Activated CD8-positive, alpha-beta memory T cell treated with anti-CD3 and anti-CD28 coated beads, Interleukin-2, amount 10 ng/mL, durations not matched to agents 7 days and 5 days (primary cell): ENCODE measurements around the gene RSAD2. TPM values are rescaled to one million over a fixed set of nuclear protein-coding genes. Genes with fewer than 3 reads are reported as not detected.

Experiments
- ATAC-seq: fragments of 150-1000 bp; cut with Tn5 transposase; one replicate; pipeline ENCODE4 v1.10.0; 2021; ENCODE audit warnings: moderate library complexity
- CTCF ChIA-PET: fragments of 350-600 bp; sonication (Branson Sonifier 250); formaldehyde crosslinking; loops from one replicate; lab custom pipeline; 2021; ENCODE audit warnings: antibody characterized with exemption; lab: Charles Lee
- DNase-seq: peaks from one replicate; pipeline ENCODE4 v3.0.0-alpha.2; 2020
- H3K27ac Mint-ChIP-seq: one replicate; pipeline ENCODE4 v1.8.0; 2021; ENCODE audit warnings: mild to moderate bottlenecking, mixed read lengths
- H3K27me3 Mint-ChIP-seq: one replicate; pipeline ENCODE4 v1.8.0; 2021; ENCODE audit warnings: mixed read lengths
- H3K36me3 Mint-ChIP-seq: one replicate; pipeline ENCODE4 v1.8.0; 2021; ENCODE audit warnings: mild to moderate bottlenecking, mixed read lengths
- H3K4me1 Mint-ChIP-seq: one replicate; pipeline ENCODE4 v1.8.0; 2021; ENCODE audit warnings: mixed read lengths
- H3K4me3 Mint-ChIP-seq: one replicate; pipeline ENCODE4 v1.8.0; 2021; ENCODE audit warnings: mild to moderate bottlenecking, moderate library complexity, mixed read lengths
- H3K9me3 Mint-ChIP-seq: one replicate; pipeline ENCODE4 v1.8.0; 2022; ENCODE audit warnings: low read depth, mixed read lengths
- total RNA-seq, 2 experiments: library from RNA; stranded (reverse); gene quantifications; one replicate each; pipeline ENCODE4 v1.2.3, GENCODE V29; 2021

Gene RSAD2
- total RNA-seq, 2 experiments from 2014 or later, result 83.0 to 183 TPM

DNA sequence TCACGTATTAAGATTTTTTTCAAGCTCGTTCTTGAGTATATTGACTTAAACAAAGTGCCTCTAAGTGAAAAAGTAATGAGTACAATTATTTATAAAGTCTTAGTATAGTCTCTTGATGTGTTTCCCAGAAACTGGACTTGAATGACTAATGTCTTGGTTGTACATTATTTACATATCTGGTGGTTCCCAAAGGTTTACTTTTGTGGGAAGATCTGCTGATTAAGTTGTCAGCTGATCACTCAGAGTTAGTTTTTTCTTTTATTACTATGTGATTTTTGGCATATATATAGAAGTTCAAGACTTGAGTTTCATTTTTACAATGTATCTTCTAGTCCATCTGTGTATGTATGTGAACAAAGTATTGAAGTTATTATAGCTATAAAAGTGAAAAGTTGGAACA, 69.1 kb downstream of the RSAD2 start:
- H3K27me3 Mint-ChIP-seq, result no peaks in the 10 kb centered on the region
- no peak overlapping the region for H3K27ac Mint-ChIP-seq
- peaks cover 40% of the 10 kb centered on the region for H3K36me3 Mint-ChIP-seq
- DNase-seq (no peak), ATAC-seq (no peak)
- H3K4me3 Mint-ChIP-seq, result no peak overlapping the region
- peaks cover 57% of the 10 kb centered on the region for H3K4me1 Mint-ChIP-seq
- H3K9me3 Mint-ChIP-seq, result no peaks in the 10 kb centered on the region
- CTCF ChIA-PET, result interaction anchor here (1.0 to 1.9 kb wide), 4 partner anchors 17 to 30 kb away, joined by 3 to 6 read pairs (median 4); no protein-coding TSS in a partner anchor

Other genes starting within 250 kb of the RSAD2 start
- gene CMPK2, start 11.9 kb upstream of the RSAD2 start, total RNA-seq, result 100 to 1,000 TPM in 1 of 2 experiments, 10 to 100 TPM in 1; 81.3 to 164 TPM
- 10 to 100 TPM; 20.0 to 35.5 TPM for gene RNF144A, start 39.6 kb downstream of the RSAD2 start, total RNA-seq